Gastrocnemius medialis (tissue), 4 donors: ENCODE measurements around the gene CAPN5. TPM values are rescaled to one million over a fixed set of nuclear protein-coding genes. Genes with fewer than 3 reads are reported as not detected.

Experiments
- ATAC-seq, 2 donors: fragments of 150-250 bp; one replicate each; pipeline ENCODE4 v1.9.1; 2016
- DNase-seq, 2 donors: peaks; one replicate each; pipeline ENCODE4 v3.0.0-alpha.2; 2019
- H3K27ac ChIP-seq, 4 donors: fragments of 200-600 bp; sonication (generic); 1 replicate in 1 of 4; 2 replicates in 3 of 4; pipeline ENCODE4 v1.5.1; 2016 to 2018; ENCODE audit warnings: mild to moderate bottlenecking in 2 of 4, moderate library complexity in 1 of 4
- H3K27me3 ChIP-seq, 3 donors: fragments of 200-600 bp; sonication (generic) in 2 of 3; 1 replicate in 1 of 3; 2 replicates in 2 of 3; pipeline versions ENCODE4 v1.5.1 to v1.6.0; 2016 to 2019; ENCODE audit warnings: mild to moderate bottlenecking in 1 of 3, moderate library complexity in 1 of 3
- H3K36me3 ChIP-seq, 2 donors: fragments of 200-600 bp; sonication (generic) in 1 of 2; one replicate each; pipeline ENCODE4 v1.5.1; 2017 to 2018
- H3K4me1 ChIP-seq, 2 donors: fragments of 200-600 bp; sonication (generic) in 1 of 2; one replicate each; pipeline ENCODE4 v1.5.1; 2016 to 2017; ENCODE audit warnings: mild to moderate bottlenecking in 2 of 2
- H3K4me3 ChIP-seq, 4 donors: fragments of 200-600 bp; sonication (generic) in 3 of 4; 1 replicate in 1 of 4; 2 replicates in 3 of 4; pipeline ENCODE4 v1.5.1; 2016 to 2019; ENCODE audit warnings: mild to moderate bottlenecking in 2 of 4
- H3K9me3 ChIP-seq, 3 donors: fragments of 200-600 bp; sonication (generic) in 2 of 3; 1 replicate in 1 of 3; 2 replicates in 2 of 3; pipeline ENCODE4 v1.5.1; 2016 to 2019
- CTCF ChIP-seq, 5 experiments: fragments of 450-650 bp in 3 of 5; fragments of 200-600 bp in 2 of 5; sonication (generic) in 2 of 5; IDR thresholded peaks in 4 of 5; conservative IDR thresholded peaks in 1 of 5; 1 replicate in 4 of 5; 2 replicates in 1 of 5; pipeline ENCODE4 v1.5.1; 2016 to 2019; ENCODE audit warnings: antibody characterized with exemption in 5 of 5, mild to moderate bottlenecking in 3 of 5, moderate library complexity in 3 of 5
- POLR2A ChIP-seq, 2 donors: fragments of 450-650 bp; IDR thresholded peaks; one replicate each; pipeline ENCODE4 v1.6.1; 2017; ENCODE audit warnings: antibody characterized with exemption in 2 of 2, mild to moderate bottlenecking in 2 of 2, moderate library complexity in 2 of 2
- in situ Hi-C, 4 donors: fragments of 200-750 bp; cut with MboI; loops; one replicate each; pipeline versions ENCODE4 v1.15.0 to v1.8.0; 2017; ENCODE audit warnings: low sequenced_read_pairs in 4 of 4
- intact Hi-C: fragments of 100-400 bp; cut with DNase I; formaldehyde crosslinking; loops from one replicate; pipeline ENCODE4 v1.15.1; 2023; ENCODE audit warnings: low total_unique reads
- total RNA-seq, 4 donors: library from RNA; depleted of rRNA; stranded (reverse); fragments of >200 nt; gene quantifications; one replicate each; pipeline versions ENCODE4 v1.1.0 to v1.2.3, GENCODE V29; 2016

Gene CAPN5
- total RNA-seq, 4 donors from 2014 or later = 0.58 to 12.4 (median 1.5) TPM

- intact Hi-C loops = loop anchor here (10.0 kb wide), 1 partner anchor 156 kb away; no protein-coding TSS in a partner anchor
- Histone ChIP-seq H3K27ac (no peak overlapping the region), H3K27me3 (no peaks in the 10 kb centered on the region), H3K4me1 (peaks cover 20 to 29% of the 10 kb centered on the region in 2 donors), H3K36me3 (no peaks in the 10 kb centered on the region), H3K4me3 (no peak overlapping the region), H3K9me3 (no peaks in the 10 kb centered on the region)
- ATAC-seq (no peak), DNase-seq (no peak)
- in situ Hi-C loops = no loop called here
- TF ChIP-seq CTCF (IDR thresholded peaks at IDR 0.05 in 4 of 5, conservative IDR thresholded peaks at IDR 0.05 in 1 of 5) (no peak), POLR2A (IDR thresholded peaks at IDR 0.05) (no peak)
These were observed 4.3 kb downstream of the CAPN5 start for GRCh38 chr11:77071077-77071476.

- H3K27me3 ChIP-seq = no peaks in the 10 kb centered on the region
- DNase-seq = peak in 1 of 2 donors; percentile 7
- in situ Hi-C loops = no loop called here
- H3K36me3 ChIP-seq = no peaks in the 10 kb centered on the region
- intact Hi-C loops = loop anchor here (10.0 kb wide), 1 partner anchor 157 kb away; no protein-coding TSS in a partner anchor
- ATAC-seq = no peak
- TF ChIP-seq POLR2A (IDR thresholded peaks at IDR 0.05) = no peak
- no peak for TF ChIP-seq CTCF (IDR thresholded peaks at IDR 0.05 in 4 of 5, conservative IDR thresholded peaks at IDR 0.05 in 1 of 5)
- peaks cover 20 to 26% of the 10 kb centered on the region in 2 donors for H3K4me1 ChIP-seq
- H3K27ac ChIP-seq = peak overlapping the region in 2 of 4 donors; percentile 54 to 66
- H3K4me3 ChIP-seq = no peak overlapping the region
- no peaks in the 10 kb centered on the region for H3K9me3 ChIP-seq
These were observed 5.2 kb downstream of the CAPN5 start for GRCh38 chr11:77071671-77072605.

GRCh38 chr11:77072851-77073327 lies 6.1 kb downstream of the CAPN5 start:
- in situ Hi-C loops = no loop called here
- TF ChIP-seq POLR2A (IDR thresholded peaks at IDR 0.05) (no peak), CTCF (IDR thresholded peaks at IDR 0.05 in 4 of 5, conservative IDR thresholded peaks at IDR 0.05 in 1 of 5) (no peak)
- no peaks in the 10 kb centered on the region for H3K27me3 ChIP-seq
- H3K27ac ChIP-seq = peak overlapping the region; percentile 54 to 73 (median 66)
- no peaks in the 10 kb centered on the region for H3K36me3 ChIP-seq
- peaks cover 13 to 16% of the 10 kb centered on the region in 2 donors for H3K4me1 ChIP-seq
- intact Hi-C loops = loop anchor here (10.0 kb wide), 1 partner anchor 158 kb away; no protein-coding TSS in a partner anchor
- H3K9me3 ChIP-seq = no peaks in the 10 kb centered on the region
- no peak overlapping the region for H3K4me3 ChIP-seq
- DNase-seq (no peak), ATAC-seq (peak in 1 of 2 donors; percentile 3)

GRCh38 chr11:77073328-77074001 lies 6.7 kb downstream of the CAPN5 start:
- ATAC-seq (peak; percentile 82 to 91), DNase-seq (peak; percentile 72 to 83)
- Histone ChIP-seq H3K4me3 (no peak overlapping the region), H3K27ac (peak overlapping the region; percentile 65 to 74 (median 70)), H3K36me3 (no peaks in the 10 kb centered on the region), H3K4me1 (peaks cover 13 to 15% of the 10 kb centered on the region in 2 donors), H3K9me3 (no peaks in the 10 kb centered on the region), H3K27me3 (no peaks in the 10 kb centered on the region)
- peak in 2 of 5 experiments; percentile 26 to 39 for TF ChIP-seq CTCF (IDR thresholded peaks at IDR 0.05 in 4 of 5, conservative IDR thresholded peaks at IDR 0.05 in 1 of 5)
- TF ChIP-seq POLR2A (IDR thresholded peaks at IDR 0.05) = no peak
- intact Hi-C loops (loop anchor here (10.0 kb wide), 1 partner anchor 159 kb away; no protein-coding TSS in a partner anchor), in situ Hi-C loops (no loop called here)
